K562 (cell line): ENCODE measurements around the gene DGAT2.

Experiments used
- EGR1 ChIP-seq: fragments of 450-650 bp; conservative IDR thresholded peaks from 2 replicates; pipeline ENCODE4 v1.6.1; 2017; ENCODE audit warnings: mild to moderate bottlenecking
- EP300 ChIP-seq: IDR thresholded peaks from 2 replicates; pipeline ENCODE4 v1.6.1; 2012; ENCODE audit warnings: low read length, improper control_type of control experiment
- GABPA ChIP-seq: fragments of 200-800 bp; sonication (Bioruptor generic); conservative IDR thresholded peaks from 2 replicates; pipeline ENCODE4 v1.6.1; 2016; ENCODE audit warnings: low read depth, missing genetic modification characterization, missing compliant biosample characterization
- KHSRP ChIP-seq: fragments of 450-650 bp; IDR thresholded peaks from 2 replicates; pipeline ENCODE4 v1.6.1; 2017
- KLF16 ChIP-seq: IDR thresholded peaks from 2 replicates; pipeline ENCODE4 v1.6.1; 2016; ENCODE audit warnings: antibody characterized with exemption
- POLR2G ChIP-seq: fragments of 200-400 bp; formaldehyde crosslinking; IDR thresholded peaks from 2 replicates; pipeline ENCODE4 v1.6.1; 2017; ENCODE audit warnings: low read depth, mild to moderate bottlenecking, antibody characterized with exemption, low read length, moderate library complexity
- PRMT5 ChIP-seq: sonication (generic); formaldehyde crosslinking; IDR thresholded peaks from 2 replicates; pipeline ENCODE4 v1.5.0; 2020; ENCODE audit warnings: missing genetic modification reagents
- ZNF124 ChIP-seq: sonication (generic); formaldehyde crosslinking; IDR thresholded peaks from 2 replicates; pipeline ENCODE4 v1.8.1; 2022; ENCODE audit warnings: missing genetic modification reagents
- ZNF140 ChIP-seq: fragments of 250-450 bp; sonication (Bioruptor Pico); IDR thresholded peaks from 2 replicates; pipeline ENCODE4 v1.8.0; 2021; ENCODE audit warnings: moderate library complexity, mild to moderate bottlenecking, inconsistent platforms
- ZNF408 ChIP-seq: fragments of 250-450 bp; sonication (Bioruptor Pico); IDR thresholded peaks from 2 replicates; pipeline ENCODE4 v1.4.0; 2020; ENCODE audit warnings: low read depth, mild to moderate bottlenecking, moderate library complexity
- ZNF431 ChIP-seq: sonication (generic); formaldehyde crosslinking; IDR thresholded peaks from 2 replicates; pipeline ENCODE4 v1.8.0; 2022; ENCODE audit warnings: mild to moderate bottlenecking, missing genetic modification reagents
- TF ChIP-seq, protein P1 (sequence below), 3 experiments: IDR thresholded peaks in 2 of 3; conservative IDR thresholded peaks in 1 of 3; 2 replicates each; pipeline ENCODE4 v1.5.1; 2011 to 2012; ENCODE audit warnings: low read length in 3 of 3, mild to moderate bottlenecking in 3 of 3, control low read depth in 2 of 3, improper control_type of control experiment in 1 of 3, inconsistent platforms in 1 of 3, low read depth in 1 of 3, mixed read lengths in 1 of 3, moderate library complexity in 1 of 3; ENCODE audit not compliant: insufficient read depth in 2 of 3

- peak; percentile 78 for TF ChIP-seq POLR2G
- no peak for TF ChIP-seq GABPA
- TF ChIP-seq, protein P1, sequence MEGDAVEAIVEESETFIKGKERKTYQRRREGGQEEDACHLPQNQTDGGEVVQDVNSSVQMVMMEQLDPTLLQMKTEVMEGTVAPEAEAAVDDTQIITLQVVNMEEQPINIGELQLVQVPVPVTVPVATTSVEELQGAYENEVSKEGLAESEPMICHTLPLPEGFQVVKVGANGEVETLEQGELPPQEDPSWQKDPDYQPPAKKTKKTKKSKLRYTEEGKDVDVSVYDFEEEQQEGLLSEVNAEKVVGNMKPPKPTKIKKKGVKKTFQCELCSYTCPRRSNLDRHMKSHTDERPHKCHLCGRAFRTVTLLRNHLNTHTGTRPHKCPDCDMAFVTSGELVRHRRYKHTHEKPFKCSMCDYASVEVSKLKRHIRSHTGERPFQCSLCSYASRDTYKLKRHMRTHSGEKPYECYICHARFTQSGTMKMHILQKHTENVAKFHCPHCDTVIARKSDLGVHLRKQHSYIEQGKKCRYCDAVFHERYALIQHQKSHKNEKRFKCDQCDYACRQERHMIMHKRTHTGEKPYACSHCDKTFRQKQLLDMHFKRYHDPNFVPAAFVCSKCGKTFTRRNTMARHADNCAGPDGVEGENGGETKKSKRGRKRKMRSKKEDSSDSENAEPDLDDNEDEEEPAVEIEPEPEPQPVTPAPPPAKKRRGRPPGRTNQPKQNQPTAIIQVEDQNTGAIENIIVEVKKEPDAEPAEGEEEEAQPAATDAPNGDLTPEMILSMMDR (IDR thresholded peaks at IDR 0.05 in 2 of 3, conservative IDR thresholded peaks at IDR 0.05 in 1 of 3; ENCODE audit: insufficient read depth in 2 of 3, low read depth in 1 of 3, low read length in 3 of 3) = peak; percentile 54 to 86 (median 59)
- no peak for TF ChIP-seq PRMT5
- TF ChIP-seq ZNF124 (CRISPR knock-in tag) = no peak
- no peak for TF ChIP-seq ZNF140
- 0 out of 2 replicates have a peak, but pooled peaks have one; percentile 47 for TF ChIP-seq EGR1
- TF ChIP-seq KHSRP = no peak
- no peak for TF ChIP-seq ZNF408 (CRISPR knock-in tag)
- TF ChIP-seq EP300 = no peak
- TF ChIP-seq KLF16 = no peak
- TF ChIP-seq ZNF431 (CRISPR knock-in tag) = no peak
These were observed at the start of gene DGAT2 for GRCh38 chr11:75768112-75768908.
